Uterus (tissue), 4 donors: ENCODE data around the gene KCNK2. TPM values are rescaled to one million over a fixed set of nuclear protein-coding genes. Genes with fewer than 3 reads are reported as not detected.

Experiments used
- DNase-seq, 2 donors: peaks; one replicate each; pipeline ENCODE4 v3.0.0-alpha.2; 2019 to 2020
- H3K27ac ChIP-seq, 2 donors: fragments of 200-600 bp; sonication (generic); 1 replicate in 1 of 2; 2 replicates in 1 of 2; pipeline ENCODE4 v1.5.1; 2016 to 2018
- H3K27me3 ChIP-seq, 2 donors: fragments of 200-600 bp; sonication (generic); one replicate each; pipeline ENCODE4 v1.5.1; 2018 to 2019; ENCODE audit warnings: control low read depth in 1 of 2
- H3K36me3 ChIP-seq, 2 donors: fragments of 200-600 bp; sonication (generic); one replicate each; pipeline ENCODE4 v1.5.1; 2019; ENCODE audit warnings: control low read depth in 1 of 2
- H3K4me1 ChIP-seq, 2 donors: fragments of 200-600 bp; sonication (generic); one replicate each; pipeline ENCODE4 v1.5.1; 2018 to 2019; ENCODE audit warnings: control low read depth in 1 of 2
- H3K4me3 ChIP-seq, 2 donors: fragments of 200-600 bp; sonication (generic); 1 replicate in 1 of 2; 2 replicates in 1 of 2; pipeline ENCODE4 v1.5.1; 2018 to 2019; ENCODE audit warnings: mild to moderate bottlenecking in 1 of 2
- H3K9me3 ChIP-seq, 2 donors: fragments of 200-600 bp; sonication (generic); one replicate each; pipeline ENCODE4 v1.5.1; 2019; ENCODE audit warnings: control low read depth in 1 of 2
- POLR2A ChIP-seq, 2 donors: fragments of 450-650 bp; IDR thresholded peaks; one replicate each; pipeline ENCODE4 v1.6.1; 2016; ENCODE audit warnings: antibody characterized with exemption in 2 of 2, mild to moderate bottlenecking in 1 of 2, moderate library complexity in 1 of 2
- intact Hi-C: fragments of 100-400 bp; cut with DNase I; formaldehyde crosslinking; loops from one replicate; pipeline ENCODE4 v1.15.1; 2023; ENCODE audit warnings: low total_unique reads
- total RNA-seq, 4 donors: library from RNA; depleted of rRNA in 3 of 4; stranded (reverse); fragments of >200 nt in 3 of 4; gene quantifications; one replicate each; pipeline versions ENCODE4 v1.1.0 to v1.2.4, GENCODE V29; 2014 to 2023
- TF ChIP-seq, protein P1 (sequence below), 4 experiments: fragments of 200-600 bp in 2 of 4; fragments of 450-650 bp in 2 of 4; sonication (generic) in 2 of 4; IDR thresholded peaks; one replicate each; pipeline ENCODE4 v1.5.1; 2016 to 2019; ENCODE audit warnings: antibody characterized with exemption in 4 of 4, mild to moderate bottlenecking in 2 of 4, moderate library complexity in 1 of 4
- donor health status: DM: yes; HTN: yes; CAD: no.

Gene KCNK2
- total RNA-seq, 4 donors from 2014 or later: 3.0 to 3.8 TPM; not detected in 2

GRCh38 chr1:215079456-215079855 lies 3.1 kb upstream of the KCNK2 start:
- intact Hi-C loops: no loop called here
- no peaks in the 10 kb centered on the region for H3K27me3 ChIP-seq
- H3K4me1 ChIP-seq: peaks cover 0 to 6% of the 10 kb centered on the region in 2 donors
- H3K27ac ChIP-seq: no peak overlapping the region
- H3K36me3 ChIP-seq: no peaks in the 10 kb centered on the region
- DNase-seq: no peak
- no peak for TF ChIP-seq POLR2A (IDR thresholded peaks at IDR 0.05)
- TF ChIP-seq, protein P1, sequence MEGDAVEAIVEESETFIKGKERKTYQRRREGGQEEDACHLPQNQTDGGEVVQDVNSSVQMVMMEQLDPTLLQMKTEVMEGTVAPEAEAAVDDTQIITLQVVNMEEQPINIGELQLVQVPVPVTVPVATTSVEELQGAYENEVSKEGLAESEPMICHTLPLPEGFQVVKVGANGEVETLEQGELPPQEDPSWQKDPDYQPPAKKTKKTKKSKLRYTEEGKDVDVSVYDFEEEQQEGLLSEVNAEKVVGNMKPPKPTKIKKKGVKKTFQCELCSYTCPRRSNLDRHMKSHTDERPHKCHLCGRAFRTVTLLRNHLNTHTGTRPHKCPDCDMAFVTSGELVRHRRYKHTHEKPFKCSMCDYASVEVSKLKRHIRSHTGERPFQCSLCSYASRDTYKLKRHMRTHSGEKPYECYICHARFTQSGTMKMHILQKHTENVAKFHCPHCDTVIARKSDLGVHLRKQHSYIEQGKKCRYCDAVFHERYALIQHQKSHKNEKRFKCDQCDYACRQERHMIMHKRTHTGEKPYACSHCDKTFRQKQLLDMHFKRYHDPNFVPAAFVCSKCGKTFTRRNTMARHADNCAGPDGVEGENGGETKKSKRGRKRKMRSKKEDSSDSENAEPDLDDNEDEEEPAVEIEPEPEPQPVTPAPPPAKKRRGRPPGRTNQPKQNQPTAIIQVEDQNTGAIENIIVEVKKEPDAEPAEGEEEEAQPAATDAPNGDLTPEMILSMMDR (IDR thresholded peaks at IDR 0.05): no peak
- H3K4me3 ChIP-seq: no peak overlapping the region
- no peaks in the 10 kb centered on the region for H3K9me3 ChIP-seq

DNA sequence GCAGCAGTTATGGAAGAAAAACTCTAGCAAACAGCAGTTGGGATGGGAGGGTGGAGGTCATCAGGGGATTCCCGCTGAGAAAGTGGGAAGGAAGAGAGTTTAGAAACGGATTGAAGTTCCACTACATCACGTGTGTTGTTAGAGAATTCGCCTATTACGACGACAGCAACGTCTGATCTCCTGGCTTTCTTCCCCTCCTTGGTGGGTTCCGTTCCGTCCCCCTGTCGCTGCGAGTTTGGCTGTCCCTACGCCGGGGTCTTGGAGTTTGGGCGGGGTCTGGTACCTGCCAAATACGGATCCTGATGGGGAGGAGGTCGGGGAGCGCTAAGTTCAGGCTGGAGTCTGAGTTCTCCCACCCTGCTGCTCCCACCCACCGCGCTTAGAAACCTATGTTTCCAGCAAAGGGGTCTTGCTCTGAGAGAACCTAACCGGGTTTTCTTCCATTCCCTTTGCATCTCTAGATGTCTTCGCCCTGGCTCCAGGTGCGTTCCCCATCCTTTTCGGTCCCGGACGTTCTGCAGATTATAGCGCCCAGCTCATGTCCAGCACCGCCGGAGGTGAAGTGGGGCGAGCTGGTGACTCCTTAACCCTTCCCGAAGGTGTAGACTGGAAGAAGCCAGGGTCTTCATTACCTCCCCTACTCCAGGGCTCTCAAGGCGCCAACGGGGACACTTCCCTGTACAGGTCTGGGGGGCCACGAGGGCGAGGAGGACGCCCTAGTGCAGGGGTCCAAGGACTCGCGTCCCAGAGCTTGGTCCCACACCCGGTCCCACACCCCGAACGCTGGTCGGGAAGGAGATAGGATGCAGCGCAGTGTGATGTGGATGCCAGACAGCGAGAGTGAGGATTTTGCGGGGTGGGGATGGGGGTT lies 641 bp upstream of the KCNK2 start:
- Histone ChIP-seq H3K4me1 (peaks cover 0 to 6% of the 10 kb centered on the region in 2 donors), H3K27ac (no peak overlapping the region), H3K9me3 (no peaks in the 10 kb centered on the region), H3K4me3 (peak overlapping the region in 1 of 2 donors; percentile 11), H3K27me3 (peaks cover 0 to 16% of the 10 kb centered on the region in 2 donors), H3K36me3 (no peaks in the 10 kb centered on the region)
- no peak for DNase-seq
- TF ChIP-seq, protein P1 (IDR thresholded peaks at IDR 0.05): no peak
- no peak for TF ChIP-seq POLR2A (IDR thresholded peaks at IDR 0.05)
- intact Hi-C loops: no loop called here

GRCh38 chr1:215083383-215083961 lies 935 bp downstream of the KCNK2 start:
- intact Hi-C loops: no loop called here
- Histone ChIP-seq H3K4me1 (peaks cover 0 to 6% of the 10 kb centered on the region in 2 donors), H3K27ac (no peak overlapping the region)

GRCh38 chr1:215084621-215085020 lies 2.1 kb downstream of the KCNK2 start:
- peaks cover 0 to 16% of the 10 kb centered on the region in 2 donors for H3K27me3 ChIP-seq
- intact Hi-C loops: no loop called here
- H3K4me3 ChIP-seq: no peak overlapping the region
- H3K36me3 ChIP-seq: no peaks in the 10 kb centered on the region
- peaks cover 0 to 6% of the 10 kb centered on the region in 2 donors for H3K4me1 ChIP-seq
- no peak overlapping the region for H3K27ac ChIP-seq
- no peak for DNase-seq
- no peaks in the 10 kb centered on the region for H3K9me3 ChIP-seq
- no peak for TF ChIP-seq POLR2A (IDR thresholded peaks at IDR 0.05)
- TF ChIP-seq, protein P1 (IDR thresholded peaks at IDR 0.05): no peak

More at GRCh38 chr1:215083383-215083961, 935 bp downstream of the KCNK2 start:
- Histone ChIP-seq H3K4me3 (peak overlapping the region in 1 of 2 donors; percentile 6), H3K9me3 (no peaks in the 10 kb centered on the region), H3K27me3 (peaks cover 0 to 16% of the 10 kb centered on the region in 2 donors), H3K36me3 (no peaks in the 10 kb centered on the region)
- TF ChIP-seq, protein P1 (IDR thresholded peaks at IDR 0.05): no peak
- no peak for TF ChIP-seq POLR2A (IDR thresholded peaks at IDR 0.05)
- DNase-seq: no peak

GRCh38 chr1:215087603-215088002 lies 5.1 kb downstream of the KCNK2 start:
- Histone ChIP-seq H3K27ac (no peak overlapping the region), H3K4me3 (no peak overlapping the region), H3K36me3 (no peaks in the 10 kb centered on the region), H3K4me1 (no peaks in the 10 kb centered on the region), H3K27me3 (peaks cover 0 to 16% of the 10 kb centered on the region in 2 donors), H3K9me3 (no peaks in the 10 kb centered on the region)
- DNase-seq: no peak
- intact Hi-C loops: no loop called here
- no peak for TF ChIP-seq POLR2A (IDR thresholded peaks at IDR 0.05)
- TF ChIP-seq, protein P1 (IDR thresholded peaks at IDR 0.05): no peak
